CD14-positive monocyte (primary cell): Measurements from ENCODE around the gene PROC. TPM values are rescaled to one million over a fixed set of nuclear protein-coding genes. Genes with fewer than 3 reads are reported as not detected.

Experiments used
- DNase-seq, 3 donors: peaks; one replicate each; pipeline ENCODE4 v3.0.0-alpha.2; 2011 to 2022
- H2AFZ ChIP-seq: 2 replicates; pipeline ENCODE4 v1.6.0; 2012; ENCODE audit warnings: mild to moderate bottlenecking, low read depth, low read length, inconsistent platforms; ENCODE audit not compliant: insufficient read depth, poor library complexity, severe bottlenecking
- H3K27ac ChIP-seq, 2 donors: 1 replicate in 1 of 2; 2 replicates in 1 of 2; pipeline ENCODE4 v1.5.1; 2012 to 2013; ENCODE audit warnings: low read length in 2 of 2, control low read depth in 1 of 2, inconsistent platforms in 1 of 2, low read depth in 1 of 2, mild to moderate bottlenecking in 1 of 2
- H3K27me3 ChIP-seq, 2 donors: one replicate each; pipeline versions ENCODE4 v1.6.0 to v1.6.1; 2011 to 2013; ENCODE audit warnings: low read length in 2 of 2; ENCODE audit not compliant: control insufficient read depth in 2 of 2, insufficient read depth in 2 of 2
- H3K36me3 ChIP-seq, 2 donors: replicated peaks in 1 of 2; 1 replicate in 1 of 2; 2 replicates in 1 of 2; pipeline versions ENCODE4 v1.5.1 to v1.6.1; 2012 to 2013; ENCODE audit warnings: low read length in 2 of 2, control low read depth in 1 of 2, inconsistent platforms in 1 of 2, mild to moderate bottlenecking in 1 of 2; ENCODE audit not compliant: insufficient read depth in 2 of 2, control insufficient read depth in 1 of 2
- H3K4me1 ChIP-seq, 2 donors: 1 replicate in 1 of 2; 2 replicates in 1 of 2; pipeline versions ENCODE4 v1.5.1 to v1.6.1; 2012 to 2013; ENCODE audit warnings: low read length in 2 of 2, control low read depth in 1 of 2, inconsistent platforms in 1 of 2, mild to moderate bottlenecking in 1 of 2, moderate library complexity in 1 of 2; ENCODE audit not compliant: insufficient read depth in 2 of 2, control insufficient read depth in 1 of 2
- H3K4me2 ChIP-seq: replicated peaks from 2 replicates; pipeline ENCODE3; 2012; ENCODE audit warnings: low read length, moderate library complexity, mild to moderate bottlenecking; ENCODE audit not compliant: poor library complexity, severe bottlenecking; ENCODE audit errors: extremely low read depth
- H3K4me3 ChIP-seq, 3 experiments: fragments of 200-600 bp in 1 of 3; sonication (generic) in 1 of 3; replicated peaks in 1 of 3; 1 replicate in 2 of 3; 2 replicates in 1 of 3; pipeline ENCODE4 v1.5.1; 2011 to 2013; ENCODE audit warnings: low read length in 3 of 3, mild to moderate bottlenecking in 3 of 3, control low read depth in 2 of 3, low read depth in 2 of 3, inconsistent platforms in 1 of 3, moderate library complexity in 1 of 3
- H3K79me2 ChIP-seq: 2 replicates; pipeline ENCODE4 v1.6.0; 2012; ENCODE audit warnings: mild to moderate bottlenecking, control low read depth, inconsistent platforms, low read length, moderate library complexity; ENCODE audit not compliant: insufficient read depth
- H3K9ac ChIP-seq: 2 replicates; pipeline ENCODE4 v1.6.0; 2017; ENCODE audit warnings: low read length, mild to moderate bottlenecking; ENCODE audit not compliant: insufficient read depth, poor library complexity, severe bottlenecking
- H3K9me3 ChIP-seq, 2 donors: replicated peaks in 1 of 2; 1 replicate in 1 of 2; 2 replicates in 1 of 2; pipeline versions ENCODE4 v1.5.1 to v1.6.1; 2012 to 2013; ENCODE audit warnings: low read length in 2 of 2, control low read depth in 1 of 2; ENCODE audit not compliant: control insufficient read depth in 1 of 2, insufficient read depth in 1 of 2
- H4K20me1 ChIP-seq: 2 replicates; pipeline ENCODE4 v1.6.0; 2012; ENCODE audit warnings: mild to moderate bottlenecking, low read length, control low read depth, moderate library complexity; ENCODE audit not compliant: insufficient read depth
- H3K27ac Mint-ChIP-seq, 7 donors: one replicate each; pipeline ENCODE4 v1.8.0; 2020; ENCODE audit warnings: mild to moderate bottlenecking in 7 of 7, mixed read lengths in 7 of 7, moderate library complexity in 6 of 7, inconsistent platforms in 2 of 7
- H3K27me3 Mint-ChIP-seq, 3 donors: one replicate each; pipeline ENCODE4 v1.8.0; 2021 to 2022; ENCODE audit warnings: low read depth in 3 of 3, mild to moderate bottlenecking in 3 of 3, mixed read lengths in 3 of 3, moderate library complexity in 3 of 3, inconsistent platforms in 1 of 3
- H3K36me3 Mint-ChIP-seq, 2 donors: one replicate each; pipeline ENCODE4 v1.8.0; 2020; ENCODE audit warnings: mixed read lengths in 2 of 2, inconsistent platforms in 1 of 2, mild to moderate bottlenecking in 1 of 2
- H3K4me1 Mint-ChIP-seq: one replicate; pipeline ENCODE4 v1.8.0; 2020; ENCODE audit warnings: mild to moderate bottlenecking, mixed read lengths
- H3K4me3 Mint-ChIP-seq, 2 donors: one replicate each; pipeline ENCODE4 v1.8.0; 2020; ENCODE audit warnings: mild to moderate bottlenecking in 2 of 2, mixed read lengths in 2 of 2, moderate library complexity in 1 of 2
- H3K9me3 Mint-ChIP-seq, 7 donors: one replicate each; pipeline ENCODE4 v1.8.0; 2020 to 2022; ENCODE audit warnings: mixed read lengths in 7 of 7, mild to moderate bottlenecking in 6 of 7, moderate library complexity in 6 of 7, inconsistent platforms in 2 of 7
- WGBS: methylation state at CpG from one replicate; pipeline ENCODE4 v1.1.5; 2013; ENCODE audit warnings: missing lambda C conversion rate; ENCODE audit not compliant: insufficient coverage; 5-methylcytosine and 5-hydroxymethylcytosine counted together
- intact Hi-C, 2 donors: fragments of 100-400 bp; cut with micrococcal nuclease; formaldehyde crosslinking; loops; one replicate each; pipeline versions ENCODE4 v1.15.0 to v1.15.1; 2023
- polyA plus RNA-seq, 3 donors: library from polyadenylated mRNA; depleted of rRNA in 1 of 3; unstranded in 2 of 3; stranded (reverse) in 1 of 3; fragments of 300-500 nt in 2 of 3; fragments of >200 nt in 1 of 3; fragmentation: Illumina TruSeq in 2 of 3; gene quantifications; 1 replicate in 2 of 3; 2 replicates in 1 of 3; pipeline ENCODE4 v1.2.3, GENCODE V29; 2012 to 2021
- TF ChIP-seq, protein P1 (sequence below): fragments of 200-600 bp; IDR thresholded peaks from one replicate; pipeline ENCODE4 v1.8.0; 2022; ENCODE audit warnings: antibody characterized with exemption, mild to moderate bottlenecking

Gene PROC
- polyA plus RNA-seq, 3 donors: 0.69 TPM; not detected in 2

- WGBS: 70% methylated on average over 11 of the region's 16 CpGs
- Histone ChIP-seq H3K4me2 (peak overlapping the region; percentile 78), H3K4me3 (peak overlapping the region in 1 of 3 experiments; percentile 59), H3K27me3 (peaks cover 7 to 32% of the 10 kb centered on the region in 2 donors), H2AFZ (no peak overlapping the region), H3K9ac (no peak overlapping the region), H3K36me3 (no peaks in the 10 kb centered on the region), H4K20me1 (peaks cover 5% of the 10 kb centered on the region), H3K79me2 (no peaks in the 10 kb centered on the region), H3K27ac (no peak overlapping the region), H3K4me1 (peaks cover 17 to 19% of the 10 kb centered on the region in 2 donors), H3K9me3 (no peaks in the 10 kb centered on the region)
- intact Hi-C loops: loop anchor here in 1 of 2 donors (10.0 kb wide), 2 partner anchors 47 to 103 kb away; partner anchors contain the start of gene IWS1
- H3K27ac Mint-ChIP-seq: no peak overlapping the region
- DNase-seq: no peak
- peaks cover 28 to 44% (median 40%) of the 10 kb centered on the region in 3 donors for H3K27me3 Mint-ChIP-seq
- peaks cover 0 to 4% (median 2%) of the 10 kb centered on the region in 7 donors for H3K9me3 Mint-ChIP-seq
- TF ChIP-seq, protein P1, sequence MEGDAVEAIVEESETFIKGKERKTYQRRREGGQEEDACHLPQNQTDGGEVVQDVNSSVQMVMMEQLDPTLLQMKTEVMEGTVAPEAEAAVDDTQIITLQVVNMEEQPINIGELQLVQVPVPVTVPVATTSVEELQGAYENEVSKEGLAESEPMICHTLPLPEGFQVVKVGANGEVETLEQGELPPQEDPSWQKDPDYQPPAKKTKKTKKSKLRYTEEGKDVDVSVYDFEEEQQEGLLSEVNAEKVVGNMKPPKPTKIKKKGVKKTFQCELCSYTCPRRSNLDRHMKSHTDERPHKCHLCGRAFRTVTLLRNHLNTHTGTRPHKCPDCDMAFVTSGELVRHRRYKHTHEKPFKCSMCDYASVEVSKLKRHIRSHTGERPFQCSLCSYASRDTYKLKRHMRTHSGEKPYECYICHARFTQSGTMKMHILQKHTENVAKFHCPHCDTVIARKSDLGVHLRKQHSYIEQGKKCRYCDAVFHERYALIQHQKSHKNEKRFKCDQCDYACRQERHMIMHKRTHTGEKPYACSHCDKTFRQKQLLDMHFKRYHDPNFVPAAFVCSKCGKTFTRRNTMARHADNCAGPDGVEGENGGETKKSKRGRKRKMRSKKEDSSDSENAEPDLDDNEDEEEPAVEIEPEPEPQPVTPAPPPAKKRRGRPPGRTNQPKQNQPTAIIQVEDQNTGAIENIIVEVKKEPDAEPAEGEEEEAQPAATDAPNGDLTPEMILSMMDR: no peak
- H3K4me3 Mint-ChIP-seq: peak overlapping the region; percentile 27 to 83
- no peaks in the 10 kb centered on the region for H3K36me3 Mint-ChIP-seq
- peaks cover 19% of the 10 kb centered on the region for H3K4me1 Mint-ChIP-seq
Measured at GRCh38 chr2:127421871-127422558, 3.8 kb downstream of the PROC start.

DNA sequence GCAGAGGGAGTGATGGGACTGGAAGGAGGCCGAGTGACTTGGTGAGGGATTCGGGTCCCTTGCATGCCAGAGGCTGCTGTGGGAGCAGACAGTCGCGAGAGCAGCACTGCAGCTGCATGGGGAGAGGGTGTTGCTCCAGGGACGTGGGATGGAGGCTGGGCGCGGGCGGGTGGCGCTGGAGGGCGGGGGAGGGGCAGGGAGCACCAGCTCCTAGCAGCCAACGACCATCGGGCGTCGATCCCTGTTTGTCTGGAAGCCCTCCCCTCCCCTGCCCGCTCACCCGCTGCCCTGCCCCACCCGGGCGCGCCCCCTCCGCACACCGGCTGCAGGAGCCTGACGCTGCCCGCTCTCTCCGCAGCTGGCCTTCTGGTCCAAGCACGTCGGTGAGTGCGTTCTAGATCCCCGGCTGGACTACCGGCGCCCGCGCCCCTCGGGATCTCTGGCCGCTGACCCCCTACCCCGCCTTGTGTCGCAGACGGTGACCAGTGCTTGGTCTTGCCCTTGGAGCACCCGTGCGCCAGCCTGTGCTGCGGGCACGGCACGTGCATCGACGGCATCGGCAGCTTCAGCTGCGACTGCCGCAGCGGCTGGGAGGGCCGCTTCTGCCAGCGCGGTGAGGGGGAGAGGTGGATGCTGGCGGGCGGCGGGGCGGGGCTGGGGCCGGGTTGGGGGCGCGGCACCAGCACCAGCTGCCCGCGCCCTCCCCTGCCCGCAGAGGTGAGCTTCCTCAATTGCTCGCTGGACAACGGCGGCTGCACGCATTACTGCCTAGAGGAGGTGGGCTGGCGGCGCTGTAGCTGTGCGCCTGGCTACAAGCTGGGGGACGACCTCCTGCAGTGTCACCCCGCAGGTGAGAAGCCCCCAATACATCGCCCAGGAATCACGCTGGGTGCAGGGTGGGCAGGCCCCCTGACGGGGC lies 4.6 kb downstream of the PROC start:
- Histone ChIP-seq H3K27me3 (peaks cover 7 to 29% of the 10 kb centered on the region in 2 donors), H3K4me1 (peaks cover 17% of the 10 kb centered on the region in 2 donors), H3K9ac (peak overlapping the region; percentile 41), H3K9me3 (no peaks in the 10 kb centered on the region), H3K4me2 (peak overlapping the region; percentile 78), H3K4me3 (peak overlapping the region; percentile 4 to 59 (median 21)), H2AFZ (peak overlapping the region; percentile 66), H3K36me3 (no peaks in the 10 kb centered on the region), H3K79me2 (no peaks in the 10 kb centered on the region), H4K20me1 (peaks cover 5% of the 10 kb centered on the region), H3K27ac (no peak overlapping the region)
- intact Hi-C loops: loop anchor here in 1 of 2 donors (10.0 kb wide), 2 partner anchors 48 to 102 kb away; partner anchors contain the start of gene IWS1
- peak; percentile 58 to 65 (median 64) for DNase-seq
- H3K27me3 Mint-ChIP-seq: peaks cover 28 to 38% (median 37%) of the 10 kb centered on the region in 3 donors
- H3K4me3 Mint-ChIP-seq: peak overlapping the region; percentile 75 to 87
- H3K9me3 Mint-ChIP-seq: peaks cover 0 to 4% (median 2%) of the 10 kb centered on the region in 7 donors
- H3K36me3 Mint-ChIP-seq: no peaks in the 10 kb centered on the region
- TF ChIP-seq, protein P1: no peak
- WGBS: 4% methylated on average over 57 of the region's 73 CpGs
- H3K27ac Mint-ChIP-seq: peak overlapping the region in 2 of 7 donors; percentile 30 to 73
- peaks cover 17% of the 10 kb centered on the region for H3K4me1 Mint-ChIP-seq
